NCI-H2196 treated with DMSO at 0.1 percent for 48 hours (cell line): Measurements from ENCODE around the gene IFITM10.
"Not testable (repeated sequence)": the region's sequence is repeated elsewhere in the genome, so short reads cannot be mapped to it uniquely, and the experiment has no call there.

ENCODE experiments used
- DNase-seq: peaks from one replicate; lab custom pipeline; 2025; ENCODE audit not compliant: unreplicated experiment; lab: John Stamatoyannopoulos, UW

Gene IFITM10

DNA sequence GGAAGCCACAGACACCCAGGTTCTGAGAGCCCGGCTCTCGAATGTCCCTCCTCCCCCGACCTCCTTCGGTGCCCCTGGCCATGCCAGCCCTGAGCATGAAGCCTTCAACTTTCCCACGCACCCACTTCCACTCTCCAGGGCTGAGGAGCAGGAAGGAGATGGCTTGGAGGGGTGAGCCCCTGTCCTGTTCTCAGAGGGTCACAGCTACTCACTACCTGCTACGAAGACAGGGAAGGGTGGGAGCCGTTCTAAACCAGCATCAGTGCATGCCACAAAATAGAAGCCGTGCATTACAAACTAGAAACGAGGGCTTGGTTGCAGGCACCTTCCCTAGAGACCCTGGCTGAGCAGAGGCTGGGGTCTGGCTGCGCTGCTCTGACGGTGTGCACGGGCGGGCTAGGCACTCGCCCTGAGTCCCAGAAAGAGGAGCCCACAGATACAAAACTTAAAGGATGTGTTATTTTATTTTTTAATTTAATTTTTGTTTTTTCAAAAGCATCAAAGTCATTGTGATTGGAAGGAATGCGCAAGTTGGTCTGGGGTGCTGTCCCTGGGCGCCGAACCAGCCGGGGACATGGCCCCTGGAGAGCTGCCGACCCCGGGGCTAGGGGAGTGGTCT is 57.6 kb downstream of the IFITM10 start:
- DNase-seq = no peak

DNA sequence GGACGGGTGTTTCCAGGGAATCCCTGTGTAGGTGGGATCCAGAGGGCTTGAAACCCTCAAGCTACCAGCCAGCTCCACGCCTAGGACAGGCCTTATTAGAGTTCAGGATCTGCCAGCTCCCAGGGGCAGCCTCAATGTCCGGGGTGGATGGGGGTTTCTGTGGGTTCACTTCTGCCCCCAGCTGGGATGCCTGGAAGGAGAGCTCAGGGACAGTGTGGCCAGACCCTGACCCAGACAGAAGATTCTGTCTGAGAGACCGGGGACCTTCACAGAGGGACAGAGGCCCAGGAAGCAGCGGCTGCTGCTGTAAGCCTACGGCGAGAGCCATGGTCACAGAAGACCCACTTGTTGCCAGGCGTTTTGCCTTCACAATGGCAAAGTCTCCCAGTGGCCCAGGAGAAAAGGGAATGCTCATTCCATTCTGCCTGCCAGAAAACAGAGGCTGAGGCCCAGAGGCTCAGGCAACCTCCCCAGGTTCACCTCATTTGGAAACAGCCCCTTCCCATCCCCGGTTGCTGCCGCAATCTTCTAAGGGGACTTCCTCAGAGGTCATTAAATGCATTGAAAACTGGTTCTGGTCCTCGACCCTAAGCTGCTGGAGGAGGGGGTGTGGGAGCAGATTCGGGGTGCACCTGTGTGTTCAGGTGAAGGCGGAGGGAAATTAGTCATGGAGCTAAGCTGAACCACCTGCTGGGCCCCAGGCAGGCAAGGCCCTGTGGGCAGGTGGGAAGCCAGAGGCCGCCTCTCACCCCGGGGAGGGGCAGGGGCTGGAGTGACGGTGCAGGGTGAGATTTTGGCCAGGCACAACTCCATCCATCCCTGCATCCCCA is 58.3 kb downstream of the IFITM10 start:
- no peak for DNase-seq

DNA sequence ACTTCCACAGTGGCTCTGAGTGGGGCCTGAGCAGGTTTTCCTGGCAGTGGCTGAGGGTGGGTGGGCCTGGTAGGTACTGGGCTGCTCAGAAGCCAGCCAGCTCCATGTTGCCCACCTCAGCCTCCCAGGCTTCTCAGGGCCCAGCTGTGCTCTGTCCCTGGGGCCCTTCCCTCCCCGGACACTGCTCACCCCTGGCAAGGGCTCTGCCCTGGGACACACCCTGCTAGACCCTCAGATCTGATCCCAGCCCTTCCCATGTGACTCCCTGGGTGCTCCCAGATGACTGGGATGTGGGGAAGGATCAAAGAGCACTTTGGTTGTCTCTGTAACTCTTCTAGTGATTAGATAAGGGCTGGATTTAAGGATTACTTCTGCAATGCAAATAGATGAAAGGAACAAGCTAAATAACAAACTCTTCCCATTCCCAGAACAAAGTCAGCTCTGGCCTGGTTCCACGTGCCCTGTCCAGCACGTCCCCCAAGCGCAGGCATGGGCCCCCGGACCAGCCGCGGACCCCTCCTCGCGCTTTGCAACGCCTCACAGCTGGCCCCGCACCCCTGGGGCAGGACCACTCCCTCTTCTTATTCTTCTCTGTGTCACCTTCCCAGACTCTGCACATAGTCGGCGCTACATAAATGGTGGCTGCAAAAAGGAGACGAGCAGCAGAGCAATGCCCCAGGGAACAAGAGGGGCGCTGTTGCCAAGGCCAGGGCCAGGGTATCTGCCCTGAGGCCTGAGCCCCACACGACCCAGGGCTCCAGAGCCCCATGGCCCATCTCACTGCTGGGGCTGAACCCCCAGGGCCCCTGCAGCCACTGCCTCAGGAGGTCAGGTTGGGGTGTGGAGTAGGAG is 59.1 kb downstream of the IFITM10 start:
- no peak for DNase-seq

DNA sequence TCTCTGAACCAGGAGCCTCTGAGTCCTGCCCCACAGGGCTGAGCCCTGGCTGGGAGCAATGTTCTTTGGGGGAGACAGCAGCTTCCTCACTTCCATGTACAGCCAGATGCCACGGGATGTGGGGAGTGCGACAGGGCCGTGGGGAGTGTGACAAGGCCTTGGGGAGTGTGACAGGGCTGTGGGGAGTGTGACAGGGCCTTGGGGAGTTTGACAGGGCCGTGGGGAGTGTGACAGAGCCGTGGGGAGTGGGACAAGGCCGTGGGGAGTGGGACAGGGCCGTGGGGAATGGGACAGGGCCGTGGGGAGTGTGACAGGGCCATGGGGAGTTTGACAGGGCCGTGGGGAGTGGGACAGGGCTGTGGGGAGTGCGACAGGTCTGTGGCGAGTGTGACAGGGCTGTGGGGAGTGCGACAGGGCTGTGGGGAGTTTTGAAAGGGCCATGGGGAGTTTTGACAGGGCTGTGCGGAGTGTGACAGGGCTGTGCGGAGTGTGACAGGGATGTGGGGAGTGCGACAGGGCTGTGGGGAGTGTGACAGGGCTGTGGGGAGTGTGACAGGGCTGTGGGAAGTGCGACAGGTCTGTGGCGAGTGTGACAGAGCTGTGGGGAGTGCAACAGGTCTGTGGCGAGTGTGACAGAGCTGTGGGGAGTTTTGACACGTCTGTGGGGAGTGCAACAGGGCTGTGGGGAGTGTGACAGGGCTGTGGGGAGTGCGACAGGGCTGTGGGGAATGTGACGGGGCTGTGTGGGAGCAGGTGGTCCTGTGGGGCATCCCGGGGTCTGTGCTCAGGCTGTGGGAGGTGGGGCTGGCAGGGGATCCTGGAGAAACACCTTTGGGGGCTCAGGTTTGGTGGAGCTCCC is 60.0 kb downstream of the IFITM10 start:
- DNase-seq = no peak

DNA sequence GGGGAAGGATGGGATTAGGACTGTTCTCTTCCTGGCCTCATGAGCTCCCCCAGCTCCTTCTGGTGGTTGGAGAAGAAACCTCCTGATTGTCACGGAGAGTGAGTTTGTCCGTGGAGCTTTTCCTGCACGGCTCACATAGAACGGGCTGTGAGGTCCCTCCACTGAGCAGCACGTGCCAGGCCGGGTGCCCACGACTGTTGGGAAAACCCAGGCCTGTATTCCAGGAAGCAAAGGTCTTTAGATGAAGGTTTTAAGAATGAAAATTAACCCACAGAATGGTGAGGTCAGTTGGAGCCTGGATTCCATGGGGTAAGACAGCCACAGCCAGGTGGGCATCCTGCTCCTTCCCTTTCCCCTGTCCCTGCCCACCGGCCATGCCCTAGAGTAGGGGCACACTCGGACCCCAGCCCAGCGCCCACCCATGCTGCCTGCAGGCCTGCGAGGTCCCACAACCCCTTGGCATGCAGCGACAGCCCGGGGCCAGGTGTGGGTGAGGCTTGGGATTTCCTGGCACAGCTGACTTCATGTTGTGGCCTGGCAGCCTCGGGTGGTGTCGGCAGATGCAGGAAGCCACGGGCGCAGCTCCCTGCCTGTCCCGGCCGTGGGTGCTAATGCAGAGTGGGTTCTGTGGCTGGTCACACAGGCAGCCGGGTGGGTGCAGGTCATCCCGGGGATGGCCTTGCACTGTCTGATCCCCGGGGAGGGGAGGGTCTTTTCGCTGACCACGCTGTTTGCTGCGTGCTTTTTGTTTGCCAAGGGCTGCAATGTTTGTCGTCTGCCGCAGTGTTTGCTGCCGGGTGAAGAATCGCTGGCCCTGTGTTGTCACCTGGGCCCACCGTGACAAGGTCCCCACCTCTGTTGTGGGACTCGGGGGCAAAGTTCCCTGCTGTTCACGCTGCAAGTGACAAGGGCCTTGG is 60.9 kb downstream of the IFITM10 start:
- not testable (repeated sequence) for DNase-seq

DNA sequence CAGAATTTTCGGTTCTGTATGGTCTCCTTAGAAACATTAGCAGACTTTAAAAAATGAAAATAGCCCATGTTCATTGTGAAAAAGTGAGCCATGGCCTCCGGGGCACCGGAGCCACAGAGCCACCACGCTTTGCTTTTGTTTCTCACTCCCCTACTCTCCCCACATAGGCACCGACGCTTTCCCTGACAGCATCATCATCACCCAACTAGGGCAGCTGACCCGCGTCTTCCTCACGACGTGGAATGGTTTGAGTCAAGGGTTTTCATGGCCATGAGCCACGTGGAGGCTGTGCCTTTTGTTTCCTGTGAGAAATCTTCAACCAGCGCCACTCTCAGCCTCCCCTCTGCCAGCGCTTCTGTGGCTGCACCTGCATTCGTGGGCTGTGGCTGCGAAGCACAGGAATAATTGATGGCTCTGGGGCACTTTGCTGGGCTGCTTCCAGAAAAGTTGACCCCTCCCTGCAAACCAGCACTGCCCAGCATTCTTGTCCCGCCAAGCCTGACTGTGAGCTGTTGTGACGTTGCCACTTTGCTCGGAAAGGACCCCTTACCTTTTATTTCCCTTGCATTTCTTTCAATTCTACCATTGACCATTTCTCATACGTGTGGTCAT is 62.0 kb downstream of the IFITM10 start:
- not testable (repeated sequence) for DNase-seq

DNA sequence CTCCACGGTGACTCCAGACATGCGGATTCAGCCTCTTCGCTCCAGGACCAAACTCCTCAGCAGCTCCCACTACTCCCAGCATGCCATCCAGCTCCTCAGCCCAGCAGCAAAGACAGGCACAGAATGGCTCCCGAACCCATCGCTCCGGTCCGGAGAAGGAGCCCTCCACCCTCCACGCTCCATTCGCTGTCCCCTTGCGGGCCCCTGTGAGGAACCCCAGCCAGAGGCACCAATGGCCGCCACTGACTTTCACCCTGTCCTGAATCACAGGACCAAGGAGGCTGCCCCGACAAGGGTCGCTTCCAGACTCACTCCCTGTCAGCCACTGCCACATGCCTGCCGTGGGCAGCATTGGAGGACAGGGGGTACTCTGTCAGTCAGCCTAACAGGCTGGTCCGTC is 64.2 kb downstream of the IFITM10 start:
- DNase-seq = not testable (repeated sequence)

DNA sequence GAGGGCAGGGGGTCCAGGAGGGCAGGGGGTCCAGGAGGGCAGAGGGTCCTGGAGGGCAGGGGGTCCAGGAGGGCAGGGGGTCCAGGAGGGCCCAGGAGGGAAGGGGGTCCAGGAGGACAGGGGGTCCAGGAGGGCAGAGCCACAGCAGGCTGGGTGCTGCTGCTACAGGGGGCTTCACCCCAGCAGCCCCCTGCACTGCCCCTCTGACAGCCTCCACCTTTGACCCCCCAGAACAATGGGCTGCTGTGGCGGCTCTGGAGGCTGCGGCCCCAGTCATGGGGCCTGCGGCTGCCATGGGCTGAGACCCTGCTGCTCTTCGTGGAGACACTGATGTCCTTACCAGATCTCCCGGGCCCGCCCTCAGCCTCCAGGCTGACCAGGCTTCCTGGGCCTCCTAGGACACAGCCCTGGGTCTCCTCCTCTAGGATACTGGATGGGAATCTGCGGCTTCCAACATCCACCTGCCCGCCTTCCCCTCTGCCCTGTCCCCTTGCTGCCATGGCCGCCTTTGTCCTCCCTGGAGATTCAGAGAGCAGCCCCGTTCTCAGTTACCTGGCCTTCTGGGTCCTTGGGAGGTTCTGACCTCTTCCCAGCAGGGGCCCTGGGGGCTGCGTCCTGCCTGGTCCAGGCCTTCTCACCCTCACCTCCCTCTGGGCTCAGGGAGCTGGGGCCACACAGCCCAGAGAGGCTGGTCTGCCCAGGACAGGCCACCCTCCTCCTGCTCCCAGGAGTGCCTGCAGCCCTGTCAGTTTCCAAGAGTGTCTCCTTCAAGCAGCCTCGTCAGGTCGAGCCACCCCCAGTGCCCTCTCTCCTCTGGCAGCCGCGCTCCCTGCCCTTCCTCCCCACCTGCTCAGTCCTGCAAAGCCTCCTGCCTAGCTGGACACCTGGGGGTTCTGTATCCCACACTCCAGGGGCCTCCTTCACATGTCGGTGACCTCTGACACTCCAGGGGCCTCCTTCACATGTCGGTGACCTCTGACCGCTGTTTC is 65.2 kb downstream of the IFITM10 start:
- DNase-seq = not testable (repeated sequence)

DNA sequence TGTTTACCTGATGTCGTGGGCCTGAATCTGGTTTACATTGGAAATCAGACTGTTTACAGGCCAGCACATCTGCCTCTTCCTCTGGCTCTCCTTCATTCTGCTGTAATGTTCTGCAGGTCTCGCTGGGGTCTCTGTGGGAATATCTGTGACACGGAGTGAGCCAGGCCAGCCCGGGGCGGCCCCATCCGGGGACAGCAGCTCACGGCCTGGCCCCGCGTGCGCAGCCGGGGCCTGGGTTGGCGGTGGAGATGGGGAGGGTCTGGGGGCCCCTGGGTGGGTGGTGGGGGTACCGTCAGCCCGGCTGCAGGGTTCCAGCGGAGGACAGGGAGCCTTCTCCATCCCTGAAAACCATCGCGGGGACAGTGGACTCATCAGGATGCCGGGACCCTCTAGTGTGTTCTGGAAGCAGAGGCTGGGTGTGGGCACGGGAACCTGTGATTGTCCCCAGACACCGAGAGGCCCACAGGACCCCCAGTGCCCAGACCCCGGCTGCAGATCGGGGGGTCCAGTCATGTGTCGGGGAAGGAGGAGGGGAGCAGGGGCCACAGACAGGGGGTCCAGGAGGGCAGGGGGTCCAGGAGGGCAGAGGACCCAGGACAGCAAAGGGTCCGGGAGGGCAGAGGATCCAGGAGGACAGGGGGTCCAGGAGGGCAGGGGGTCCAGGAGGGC is 66.4 kb downstream of the IFITM10 start:
- DNase-seq = not testable (repeated sequence)

DNA sequence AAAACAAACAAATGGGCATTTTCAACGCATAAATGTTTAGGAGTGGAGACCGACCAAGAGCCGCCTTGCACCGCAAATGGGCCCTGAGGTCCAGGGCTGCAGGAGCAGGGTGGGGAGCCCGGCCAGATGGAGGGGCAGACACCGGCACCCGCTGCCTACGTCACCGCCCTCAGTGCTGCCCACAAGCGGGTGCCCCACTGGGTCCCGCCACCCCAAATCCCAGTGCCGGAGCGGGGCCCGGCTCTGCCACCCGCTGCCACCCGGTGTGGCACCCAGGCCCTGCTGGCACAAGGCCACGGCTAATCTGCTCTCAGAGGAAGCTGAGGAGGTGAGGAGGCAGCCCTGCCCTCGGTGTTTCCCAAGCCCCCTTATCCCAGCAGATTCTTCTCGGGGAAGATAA is 67.2 kb downstream of the IFITM10 start:
- not testable (repeated sequence) for DNase-seq
